BJ (cell line): ENCODE results near the gene JOSD2. TPM values are rescaled to one million over a fixed set of nuclear protein-coding genes. Genes with fewer than 3 reads are reported as not detected.

ENCODE experiments used
- CTCF ChIA-PET: fragments of 350-600 bp; formaldehyde crosslinking; extraction: SDS; loops from one replicate; lab custom pipeline; 2021; ENCODE audit warnings: antibody characterized with exemption, inconsistent platforms; lab: Yijun Ruan, JAX
- POLR2A ChIA-PET: fragments of 300-600 bp; sonication (Branson Sonifier 250); formaldehyde crosslinking; extraction: SDS; loops from one replicate; lab custom pipeline; 2021; ENCODE audit warnings: antibody characterized with exemption; lab: Charles Lee
- DNase-seq: peaks from one replicate; pipeline ENCODE4 v3.0.0-alpha.2; 2011; ENCODE audit warnings: low read depth
- H3K27me3 ChIP-seq: 2 replicates; pipeline ENCODE4 v1.6.0; 2011; ENCODE audit warnings: low read length; ENCODE audit not compliant: control insufficient read depth, insufficient read depth
- H3K36me3 ChIP-seq: 2 replicates; pipeline ENCODE4 v1.5.1; 2011; ENCODE audit warnings: low read length; ENCODE audit not compliant: control insufficient read depth, insufficient read depth
- H3K4me3 ChIP-seq: 2 replicates; pipeline ENCODE4 v1.5.1; 2011; ENCODE audit warnings: low read depth, mild to moderate bottlenecking, control low read depth, low read length
- polyA plus RNA-seq: library from polyadenylated mRNA; depleted of rRNA; stranded (reverse); fragments of >200 nt; gene quantifications from 2 replicates; pipeline ENCODE4 v1.2.3, GENCODE V29; 2011
- TF ChIP-seq, protein P1 (sequence below): IDR thresholded peaks from 2 replicates; pipeline ENCODE4 v1.5.1; 2011; ENCODE audit warnings: low read depth, mild to moderate bottlenecking, control low read depth, inconsistent platforms, low read length, moderate library complexity; ENCODE audit not compliant: insufficient read depth

JOSD2 gene
- polyA plus RNA-seq, 1 experiment: 44.9 TPM

DNA sequence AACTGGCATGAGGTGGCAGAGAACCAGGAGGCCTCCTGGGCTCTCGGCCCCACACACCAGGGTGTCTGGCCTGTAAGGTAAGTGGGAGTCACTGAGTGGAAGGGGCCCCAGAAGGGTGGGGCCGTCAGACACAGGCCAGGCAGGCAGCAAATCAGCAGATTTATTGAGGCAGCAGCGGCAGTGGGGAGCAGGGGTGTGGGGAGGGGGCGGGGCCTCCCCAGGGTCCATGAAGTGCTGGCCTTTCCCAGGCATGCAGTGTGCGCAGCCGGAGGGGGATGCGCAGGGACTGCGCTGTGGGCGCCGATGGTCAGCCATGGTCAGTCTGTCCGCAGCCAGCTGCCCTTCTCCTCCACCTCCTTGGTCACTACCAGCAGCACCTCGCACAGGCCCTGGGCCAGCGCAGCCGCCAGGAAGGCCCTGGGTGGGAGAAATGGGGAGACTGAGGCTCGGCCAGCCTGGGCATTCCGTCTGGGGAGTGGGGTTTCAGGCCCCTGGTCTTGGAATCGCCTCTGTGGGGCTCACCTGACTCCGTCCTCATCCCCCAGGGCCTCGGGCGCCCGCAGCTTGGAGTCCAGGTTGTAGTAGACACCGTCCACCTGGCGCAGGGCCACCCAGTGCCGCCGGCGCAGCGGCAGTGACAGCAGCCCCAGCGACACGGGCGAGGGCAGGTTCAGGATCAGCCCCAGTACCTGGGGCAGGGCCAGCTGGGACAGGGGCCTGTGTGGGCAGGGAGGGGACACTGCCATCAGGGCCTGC lies 5.0 kb downstream of the JOSD2 start:
- no peak overlapping the region for H3K4me3 ChIP-seq
- no peak for DNase-seq
- CTCF ChIA-PET: interaction anchor here (0.6 kb wide), 1 partner anchor 591 kb away, joined by 3 read pairs; no protein-coding TSS in a partner anchor
- TF ChIP-seq, protein P1, sequence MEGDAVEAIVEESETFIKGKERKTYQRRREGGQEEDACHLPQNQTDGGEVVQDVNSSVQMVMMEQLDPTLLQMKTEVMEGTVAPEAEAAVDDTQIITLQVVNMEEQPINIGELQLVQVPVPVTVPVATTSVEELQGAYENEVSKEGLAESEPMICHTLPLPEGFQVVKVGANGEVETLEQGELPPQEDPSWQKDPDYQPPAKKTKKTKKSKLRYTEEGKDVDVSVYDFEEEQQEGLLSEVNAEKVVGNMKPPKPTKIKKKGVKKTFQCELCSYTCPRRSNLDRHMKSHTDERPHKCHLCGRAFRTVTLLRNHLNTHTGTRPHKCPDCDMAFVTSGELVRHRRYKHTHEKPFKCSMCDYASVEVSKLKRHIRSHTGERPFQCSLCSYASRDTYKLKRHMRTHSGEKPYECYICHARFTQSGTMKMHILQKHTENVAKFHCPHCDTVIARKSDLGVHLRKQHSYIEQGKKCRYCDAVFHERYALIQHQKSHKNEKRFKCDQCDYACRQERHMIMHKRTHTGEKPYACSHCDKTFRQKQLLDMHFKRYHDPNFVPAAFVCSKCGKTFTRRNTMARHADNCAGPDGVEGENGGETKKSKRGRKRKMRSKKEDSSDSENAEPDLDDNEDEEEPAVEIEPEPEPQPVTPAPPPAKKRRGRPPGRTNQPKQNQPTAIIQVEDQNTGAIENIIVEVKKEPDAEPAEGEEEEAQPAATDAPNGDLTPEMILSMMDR: no peak
- POLR2A ChIA-PET: no interaction called here
- no peaks in the 10 kb centered on the region; the same call in 1 of the 2 replicates for H3K36me3 ChIP-seq
- H3K27me3 ChIP-seq: peaks cover 1% of the 10 kb centered on the region; the same call in 1 of the 2 replicates

DNA sequence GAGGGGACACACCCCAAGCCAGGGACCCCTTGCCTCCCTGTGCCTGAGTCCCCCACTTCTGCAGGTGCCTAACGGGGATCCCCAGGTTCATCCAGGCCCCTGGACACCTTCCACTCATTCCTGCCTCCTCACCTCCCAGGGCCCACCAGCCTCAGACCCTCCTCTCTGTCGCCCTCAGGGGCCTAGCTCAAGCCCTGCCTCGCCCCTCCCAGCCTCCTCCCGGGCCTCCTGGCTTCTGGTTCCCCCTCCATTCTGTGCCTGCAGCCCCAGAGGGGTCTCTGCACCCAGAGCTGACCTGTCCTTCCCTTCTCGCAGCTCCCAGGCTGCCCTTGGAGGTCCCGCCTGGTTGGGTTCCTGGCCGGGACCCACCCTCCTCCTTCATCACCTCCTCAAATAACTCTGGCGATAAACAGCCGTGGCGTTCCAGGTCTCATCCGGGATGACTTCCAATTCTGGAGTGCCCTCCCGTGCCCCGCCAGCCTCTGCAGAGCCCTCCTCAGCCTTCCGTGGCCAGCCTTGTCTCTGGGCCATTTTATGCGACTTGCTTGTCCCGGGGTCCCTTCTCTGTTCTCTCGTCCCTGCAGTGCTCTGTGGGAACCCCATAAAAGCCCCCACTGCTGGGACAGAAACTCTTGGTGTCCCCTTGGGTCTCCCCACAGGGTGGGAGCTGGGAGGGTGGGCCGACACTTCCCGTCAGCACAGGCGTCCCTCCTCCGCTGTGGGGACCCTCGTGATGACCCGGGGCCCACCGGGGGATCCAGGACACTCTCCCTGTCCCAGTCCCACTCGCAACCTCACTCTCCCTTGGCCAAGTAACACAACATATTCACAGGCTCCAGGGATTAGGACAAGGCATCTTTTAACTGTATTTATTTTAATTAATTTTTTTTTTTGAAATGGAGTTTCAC lies 9.2 kb downstream of the JOSD2 start:
- POLR2A ChIA-PET: no interaction called here

DNA sequence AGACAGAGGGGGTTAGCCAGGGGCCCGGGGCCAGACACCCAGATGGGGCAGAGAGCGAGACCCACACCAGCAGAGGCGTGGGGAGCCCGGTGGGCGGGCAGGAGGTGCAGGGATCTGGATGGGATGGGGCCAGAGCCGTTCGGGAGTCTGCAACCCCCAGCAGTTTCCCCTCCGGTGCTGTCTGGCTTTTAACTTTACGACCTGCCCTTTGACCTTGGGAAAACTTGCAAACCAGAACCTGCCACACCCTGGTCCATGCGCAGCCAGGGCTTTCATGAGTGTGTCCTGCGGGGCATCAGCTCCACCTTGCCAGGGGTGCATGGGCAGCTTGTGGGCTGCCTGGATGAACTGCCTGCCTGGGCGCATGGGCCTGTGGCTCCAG lies 9.8 kb downstream of the JOSD2 start:
- POLR2A ChIA-PET: no interaction called here
- Histone ChIP-seq H3K36me3 (no peaks in the 10 kb centered on the region; the same call in 1 of the 2 replicates), H3K27me3 (peaks cover 1% of the 10 kb centered on the region), H3K4me3 (no peak overlapping the region)
- DNase-seq: no peak
- CTCF ChIA-PET: no interaction called here
- TF ChIP-seq, protein P1: no peak

More for the DNA sequence above, 9.2 kb downstream of the JOSD2 start:
- H3K27me3 ChIP-seq: peaks cover 1% of the 10 kb centered on the region
- no peaks in the 10 kb centered on the region; the same call in 1 of the 2 replicates for H3K36me3 ChIP-seq
- TF ChIP-seq, protein P1: no peak
- CTCF ChIA-PET: no interaction called here
- DNase-seq: no peak
- H3K4me3 ChIP-seq: no peak overlapping the region

DNA sequence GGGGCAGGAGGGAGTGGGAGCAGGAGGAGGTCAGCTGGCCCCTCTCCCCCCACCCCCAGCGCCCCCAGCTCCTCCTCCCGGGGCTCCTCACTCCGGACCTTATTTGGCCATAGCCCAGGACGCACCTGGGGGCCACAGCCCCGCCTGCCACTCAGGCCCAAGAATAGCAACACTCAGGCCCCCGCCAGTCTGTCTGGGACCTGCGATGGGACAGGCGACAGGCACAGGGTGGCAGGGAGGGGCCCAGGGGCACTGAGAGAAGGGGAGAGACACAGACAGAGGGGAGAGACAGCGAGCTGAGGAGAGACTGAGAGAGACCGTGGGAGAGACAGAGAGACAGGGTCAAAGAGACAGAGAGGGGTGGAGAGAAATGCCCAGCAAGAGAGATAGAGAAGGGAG lies 10.2 kb downstream of the JOSD2 start:
- ChIA-PET CTCF (no interaction called here), POLR2A (no interaction called here)
- Histone ChIP-seq H3K4me3 (no peak overlapping the region), H3K36me3 (no peaks in the 10 kb centered on the region), H3K27me3 (peaks cover 1% of the 10 kb centered on the region)
- DNase-seq: no peak
- TF ChIP-seq, protein P1: no peak
